Hippocampal formation (tissue), 2 donors: ENCODE measurements around the gene RHEBL1.

Experiments
- DNase-seq, 2 donors: peaks; one replicate each; lab custom pipeline; 2025; lab: John Stamatoyannopoulos, UW

Gene RHEBL1

GRCh38 chr12:49019443-49020324 is 50.1 kb downstream of the RHEBL1 start:
- no peak for DNase-seq

- no peak for DNase-seq
Measured at GRCh38 chr12:49019120-49019430, 50.7 kb downstream of the RHEBL1 start.

GRCh38 chr12:49018261-49019119 is 51.3 kb downstream of the RHEBL1 start, which contains the start of gene PRKAG1:
Gene PRKAG1 (minus strand): TSS chr12:49018776. CDS start chr12:49018740, 36 bp downstream.
- DNase-seq: peak; percentile 89 to 91

GRCh38 chr12:49017891-49018260 is 51.9 kb downstream of the RHEBL1 start:
- no peak for DNase-seq

GRCh38 chr12:49015196-49015595 is 54.6 kb downstream of the RHEBL1 start:
- DNase-seq: no peak
